HG02852 (cell line): ENCODE data around the gene SMCHD1.
A peak's percentile ranks its signal among the peaks of the same experiment; 100 is the strongest.

Experiments used
- ATAC-seq: cut with Tn5 transposase; IDR thresholded peaks from one replicate; pipeline ENCODE4 v1.9.1; 2021; ENCODE audit warnings: mild to moderate bottlenecking, moderate library complexity; ENCODE audit not compliant: unreplicated experiment

SMCHD1 gene

DNA sequence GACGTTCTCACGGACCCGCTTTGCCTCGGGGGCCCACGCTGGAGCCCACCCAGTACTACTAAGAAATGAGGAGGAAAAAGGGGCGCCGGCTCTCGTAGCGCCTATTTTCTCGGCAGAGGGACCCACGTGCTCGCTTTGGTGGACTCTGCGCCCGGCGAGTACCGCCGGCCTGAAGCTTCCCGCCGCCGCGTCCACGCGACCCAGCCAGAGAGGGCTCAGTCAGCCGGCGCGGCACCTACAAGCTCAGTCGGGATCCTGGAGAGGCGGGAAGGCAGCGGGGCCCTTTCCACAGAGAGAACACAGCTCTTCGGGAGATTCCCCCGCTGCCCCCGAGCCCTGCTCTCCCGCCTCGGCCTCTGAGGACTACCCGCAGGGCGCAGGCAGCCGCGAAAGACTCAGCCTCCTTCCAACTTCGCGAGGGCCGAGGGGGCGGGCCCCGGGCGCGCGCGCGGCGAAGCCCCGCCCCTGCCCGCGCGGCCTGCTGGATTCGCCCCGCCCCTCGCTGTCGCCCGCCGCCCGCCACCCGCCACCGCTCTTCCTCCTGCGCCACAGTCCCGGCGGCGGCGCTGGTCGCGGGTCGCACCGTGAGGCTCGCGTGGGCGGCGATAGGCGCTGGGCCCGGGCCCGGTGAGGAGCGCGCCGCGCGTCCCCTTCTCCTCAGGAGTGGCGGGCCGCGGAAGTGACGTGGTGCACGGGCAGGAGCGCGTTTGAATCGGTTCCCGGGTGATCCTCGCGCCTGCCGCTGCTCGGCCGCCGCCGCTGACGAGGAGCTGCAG, at the start of gene SMCHD1:
Gene SMCHD1, plus strand, starts transcription at position 549 of the 776 bp plus-strand sequence. CDS start 350 bp downstream, outside the sequence.
- ATAC-seq = peak; percentile 67

GRCh38 chr18:2606335-2606734, 49.2 kb upstream of the SMCHD1 start:
- no peak for ATAC-seq

GRCh38 chr18:2609604-2610003, 45.9 kb upstream of the SMCHD1 start:
- no peak for ATAC-seq

DNA sequence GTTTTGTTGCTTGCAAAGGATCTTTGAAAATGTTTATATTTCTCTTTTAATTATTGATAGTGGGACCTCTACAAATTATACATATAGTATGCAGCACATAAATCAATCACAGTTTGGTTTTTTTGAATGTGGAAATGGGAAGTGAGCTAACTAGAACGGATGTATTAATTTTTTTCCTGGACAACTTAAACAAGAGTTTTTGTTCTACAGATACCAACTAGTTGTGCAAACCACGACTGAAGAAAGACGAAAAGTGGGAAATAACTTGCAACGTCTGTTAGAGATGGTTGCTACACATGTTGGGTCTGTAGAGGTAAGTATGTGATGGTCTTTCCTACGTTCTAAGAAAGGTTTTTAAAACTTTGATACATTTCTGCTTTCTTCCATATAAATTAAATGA, 45.0 kb upstream of the SMCHD1 start:
- no peak for ATAC-seq

- no peak for ATAC-seq
Observed at GRCh38 chr18:2612996-2613395, 42.5 kb upstream of the SMCHD1 start.

DNA sequence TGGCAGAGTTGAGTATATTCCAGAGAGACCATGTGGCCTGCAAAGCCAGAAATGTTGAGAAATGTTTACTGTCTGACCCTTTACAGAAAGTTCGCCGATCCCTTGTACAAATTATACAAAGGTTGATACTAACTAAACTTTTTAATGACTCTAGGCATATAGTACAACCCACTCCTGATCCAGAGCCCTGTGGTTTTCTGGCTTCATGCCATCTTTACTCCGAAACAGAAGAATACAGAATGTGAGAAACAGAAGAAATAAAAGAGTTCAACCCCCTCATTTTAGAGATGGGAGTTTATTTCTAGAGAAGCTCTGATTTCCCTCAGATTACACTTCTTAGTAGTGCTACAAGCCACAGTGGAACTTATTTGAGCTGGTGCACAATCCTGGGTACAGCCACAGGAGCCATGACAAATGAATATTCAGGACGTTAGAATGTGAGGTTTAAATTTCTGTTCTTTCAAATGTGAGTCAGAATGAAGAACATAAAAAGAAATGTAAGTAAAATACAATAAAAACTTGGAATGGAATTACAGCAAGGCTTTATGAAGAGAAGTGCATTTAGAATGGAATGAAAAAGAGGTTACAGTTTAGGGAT, 38.0 kb upstream of the SMCHD1 start:
- ATAC-seq = no peak

DNA sequence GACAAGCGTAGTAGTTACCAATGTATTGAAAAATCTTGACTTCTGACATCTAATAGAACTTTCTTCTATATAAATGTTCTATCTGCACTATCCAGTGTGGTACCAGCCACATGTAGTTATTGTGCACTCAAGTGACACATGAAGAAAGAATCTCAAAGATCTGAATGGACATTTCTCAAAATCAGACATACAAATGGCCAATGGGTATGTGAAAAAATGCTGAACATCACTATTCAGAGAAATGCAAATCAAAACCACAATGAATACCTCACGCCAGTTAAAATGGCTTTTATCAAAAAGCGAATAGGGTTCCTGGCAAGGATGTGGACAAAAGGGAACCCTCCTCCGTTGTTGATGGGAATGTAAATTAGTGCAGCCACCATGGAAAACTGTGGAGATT, 37.5 kb upstream of the SMCHD1 start:
- no peak for ATAC-seq

DNA sequence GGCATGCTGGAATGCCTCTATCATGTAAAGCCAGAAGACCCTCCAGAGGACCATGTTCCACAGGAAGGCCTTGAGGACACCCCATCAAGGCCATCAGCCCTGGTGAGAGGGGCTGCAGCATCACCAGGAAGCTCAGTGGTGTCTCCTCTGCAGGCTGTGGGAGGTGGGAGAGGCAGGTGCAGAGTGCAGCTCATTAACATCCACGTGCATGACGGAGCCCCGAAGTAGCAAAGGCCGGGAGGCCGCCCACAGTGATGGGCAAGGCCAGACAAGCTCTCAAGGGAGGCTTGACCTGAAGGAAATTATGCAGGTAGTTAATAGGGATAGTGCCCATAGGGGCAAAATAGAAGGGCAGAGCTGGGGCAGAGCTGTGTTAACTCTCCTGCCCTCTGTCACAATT, 30.3 kb upstream of the SMCHD1 start:
- no peak for ATAC-seq

DNA sequence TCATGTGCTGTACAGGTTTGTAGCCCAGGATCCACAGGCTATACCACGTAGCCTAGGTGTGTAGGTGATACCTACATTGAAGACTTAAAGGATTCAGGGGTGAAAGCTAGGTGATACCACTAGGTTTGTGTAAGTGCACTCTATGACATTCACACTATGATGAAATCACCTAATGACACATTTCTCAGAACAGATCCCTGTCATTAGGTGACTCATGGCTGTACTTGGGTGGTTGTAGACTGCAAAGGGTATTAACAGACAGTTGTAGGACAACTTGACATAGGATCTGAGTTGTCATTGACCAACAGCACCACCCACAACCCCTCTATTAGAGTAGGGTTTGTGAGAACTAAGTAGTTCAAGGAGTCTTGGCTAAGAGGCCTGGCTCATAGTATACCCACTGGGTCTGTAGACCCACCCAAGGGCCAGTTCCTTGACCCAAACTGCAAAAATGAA, 27.7 kb upstream of the SMCHD1 start:
- no peak for ATAC-seq

GRCh38 chr18:2629003-2629402, 26.5 kb upstream of the SMCHD1 start:
- no peak for ATAC-seq

- ATAC-seq = no peak
Observed at GRCh38 chr18:2635586-2635985, 19.9 kb upstream of the SMCHD1 start.

- peak; percentile 14 for ATAC-seq
Observed at GRCh38 chr18:2636126-2636631, 19.3 kb upstream of the SMCHD1 start.

DNA sequence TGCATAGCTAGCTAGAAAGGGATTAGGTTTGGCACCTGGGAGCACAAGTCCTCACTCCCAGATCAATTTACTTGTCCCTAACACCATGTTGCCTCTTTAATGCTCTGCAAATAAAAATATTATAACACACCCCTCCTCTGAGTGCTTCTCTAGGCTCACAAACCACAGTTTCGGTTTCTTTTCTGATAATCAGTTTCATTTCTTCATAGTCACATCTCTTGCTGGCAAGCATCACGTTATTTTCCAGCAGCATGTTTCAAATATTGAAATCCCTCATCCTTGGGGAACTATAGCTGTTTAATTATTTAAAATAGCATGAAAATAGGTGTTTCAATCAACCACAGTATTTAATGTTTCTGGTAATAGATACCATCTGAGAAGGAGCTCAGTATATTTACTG, 13.9 kb upstream of the SMCHD1 start:
- peak; percentile 74 for ATAC-seq

- ATAC-seq = no peak
Observed at GRCh38 chr18:2642771-2643170, 12.8 kb upstream of the SMCHD1 start.

- ATAC-seq = no peak
Observed at GRCh38 chr18:2644535-2644934, 11.0 kb upstream of the SMCHD1 start.

GRCh38 chr18:2651981-2652380, 3.5 kb upstream of the SMCHD1 start:
- no peak for ATAC-seq

DNA sequence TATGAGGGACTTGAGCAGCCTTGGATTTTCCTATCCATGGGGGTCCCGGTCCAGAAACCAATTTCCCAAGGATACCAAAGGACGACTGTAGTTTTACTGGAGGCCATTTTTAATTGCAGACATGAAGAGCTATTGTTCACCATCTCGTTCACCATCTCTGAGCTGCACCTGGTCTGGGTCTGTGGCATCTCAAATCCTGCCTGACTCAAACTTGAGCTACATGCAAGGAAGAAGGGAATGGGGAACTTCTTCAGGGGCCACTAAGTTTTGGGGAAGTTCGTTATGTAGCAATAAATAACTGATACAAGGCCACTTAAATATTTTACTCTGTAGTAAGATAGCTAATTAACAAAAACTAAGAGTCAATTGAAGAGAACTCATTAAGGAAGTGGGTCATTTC, 2.1 kb upstream of the SMCHD1 start:
- no peak for ATAC-seq

DNA sequence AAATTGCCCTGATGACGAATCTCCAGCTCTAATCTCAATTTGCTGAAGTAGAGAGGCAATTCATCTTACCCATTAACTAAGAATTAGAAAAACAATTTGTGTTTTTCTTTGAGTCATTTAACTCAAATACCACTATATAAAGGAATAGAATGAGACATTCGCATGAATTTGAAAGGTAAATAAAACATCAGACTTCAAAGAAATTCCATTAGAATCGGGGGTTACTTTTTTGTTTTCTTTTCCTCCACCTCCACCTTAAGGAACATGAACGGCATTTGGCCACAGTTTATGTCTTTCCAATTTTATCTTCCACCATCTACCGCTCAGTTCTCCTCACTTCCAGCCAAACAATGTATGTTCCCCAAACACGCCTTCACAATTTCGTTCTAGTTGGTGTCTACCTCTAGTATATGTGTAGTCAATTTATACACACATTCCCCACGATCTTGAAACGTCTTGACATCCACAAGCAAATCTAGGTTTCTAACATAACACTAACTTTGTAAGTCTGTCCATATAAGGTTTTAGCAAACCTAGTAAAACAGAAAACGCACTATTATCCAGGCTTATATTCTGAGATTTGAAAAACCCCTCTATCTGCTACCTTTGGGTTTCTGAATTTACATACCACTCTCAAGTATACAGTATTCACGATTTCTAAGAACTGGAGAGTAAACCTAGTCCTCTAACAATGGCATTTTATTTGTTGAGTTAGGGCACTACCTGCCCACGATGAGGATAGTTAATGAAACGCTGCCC, 1.2 kb upstream of the SMCHD1 start:
- ATAC-seq = no peak

- peak; percentile 38 for ATAC-seq
Observed at GRCh38 chr18:2654928-2655177, 673 bp upstream of the SMCHD1 start.

DNA sequence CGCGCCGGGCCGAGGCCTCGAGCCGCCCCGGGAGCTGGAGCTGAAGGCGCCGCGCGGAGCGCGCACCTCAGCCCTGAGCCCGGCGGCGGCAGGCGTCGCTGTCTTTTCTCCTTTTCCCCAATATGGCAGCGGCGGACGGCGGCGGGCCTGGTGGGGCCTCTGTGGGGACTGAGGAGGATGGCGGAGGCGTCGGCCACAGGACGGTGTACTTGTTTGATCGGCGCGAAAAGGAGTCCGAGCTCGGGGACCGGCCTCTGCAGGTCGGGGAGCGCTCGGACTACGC, 369 bp downstream of the SMCHD1 start:
- peak; percentile 30 for ATAC-seq

GRCh38 chr18:2656237-2656980, 883 bp downstream of the SMCHD1 start:
- ATAC-seq = peak; percentile 11
